Activated CD4-positive, alpha-beta T cell treated with anti-CD3 and anti-CD28 coated beads, Interleukin-2, amount 50 U/mL, for 4 hours (primary cell): ENCODE measurements around the gene POGLUT2.
A peak's percentile ranks its signal among the peaks of the same experiment; 100 is the strongest.
"Not testable (repeated sequence)": the region's sequence is repeated elsewhere in the genome, so short reads cannot be mapped to it uniquely, and the experiment has no call there.

Experiments used
- DNase-seq, 2 experiments: peaks; one replicate each; pipeline ENCODE4 v3.0.0-alpha.2; 2020

The POGLUT2 gene

DNA sequence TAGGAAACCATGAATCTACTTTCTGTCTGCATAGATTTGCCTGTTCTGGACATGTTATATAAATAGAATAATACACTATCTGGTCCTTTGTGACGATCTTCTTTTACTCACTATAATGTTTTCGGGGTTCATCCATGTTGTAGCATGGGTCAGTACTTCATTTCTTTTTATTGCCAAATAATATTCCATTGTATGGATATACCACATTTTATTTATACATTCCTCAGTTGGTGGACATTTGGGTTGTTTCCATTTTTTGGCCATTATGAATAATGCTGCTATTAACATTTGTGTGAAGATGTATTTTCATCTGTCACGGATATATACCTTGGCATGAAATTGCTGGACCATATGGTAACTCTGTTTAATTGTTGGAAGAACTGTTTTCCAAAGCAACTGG, 6.9 kb upstream of the POGLUT2 start:
- DNase-seq, result no peak

DNA sequence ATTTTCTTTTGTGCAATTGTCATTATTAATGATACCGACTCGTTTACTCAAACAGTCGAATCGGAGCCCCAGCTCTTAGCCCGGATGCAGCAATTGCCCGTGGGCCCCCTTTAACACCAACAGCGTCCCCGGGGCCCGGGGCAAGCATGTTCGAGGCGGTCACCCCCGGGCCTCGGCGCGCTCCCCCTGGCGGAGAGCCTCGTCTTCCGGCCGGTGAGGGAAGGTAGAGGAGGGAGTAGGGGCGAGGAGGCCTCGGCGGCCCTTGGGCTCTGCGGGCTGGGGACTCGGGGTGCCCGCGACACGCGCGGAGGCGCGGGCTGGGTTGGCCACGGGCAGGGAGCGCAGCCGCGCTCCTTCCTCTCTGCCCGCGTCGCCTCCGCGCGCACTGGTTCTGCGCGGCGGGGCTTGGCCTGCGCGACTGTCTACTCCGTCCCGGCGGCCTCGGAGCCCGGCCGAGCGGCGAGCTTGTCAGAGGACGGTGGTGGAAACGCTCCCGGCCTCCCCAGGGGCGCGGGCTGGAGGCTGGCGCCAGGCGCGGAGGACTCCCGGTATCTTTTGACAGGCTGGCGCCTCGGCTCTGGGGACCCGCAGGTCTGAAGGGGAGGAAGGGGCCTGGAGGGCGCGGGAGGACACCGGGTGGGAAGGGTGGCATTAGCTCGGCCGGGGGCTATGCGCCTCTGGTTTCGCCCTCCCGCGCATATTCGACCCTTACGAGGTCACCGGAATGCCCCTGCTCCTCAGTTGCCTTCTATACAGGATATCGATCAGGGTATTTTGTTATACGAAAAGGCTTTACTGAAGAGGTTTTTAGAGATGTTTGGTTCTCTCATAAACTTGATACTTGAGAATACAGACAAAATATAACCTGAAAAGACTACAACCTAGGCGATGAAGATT, 1.6 kb upstream of the POGLUT2 start:
- DNase-seq, result peak; percentile 75 to 77

DNA sequence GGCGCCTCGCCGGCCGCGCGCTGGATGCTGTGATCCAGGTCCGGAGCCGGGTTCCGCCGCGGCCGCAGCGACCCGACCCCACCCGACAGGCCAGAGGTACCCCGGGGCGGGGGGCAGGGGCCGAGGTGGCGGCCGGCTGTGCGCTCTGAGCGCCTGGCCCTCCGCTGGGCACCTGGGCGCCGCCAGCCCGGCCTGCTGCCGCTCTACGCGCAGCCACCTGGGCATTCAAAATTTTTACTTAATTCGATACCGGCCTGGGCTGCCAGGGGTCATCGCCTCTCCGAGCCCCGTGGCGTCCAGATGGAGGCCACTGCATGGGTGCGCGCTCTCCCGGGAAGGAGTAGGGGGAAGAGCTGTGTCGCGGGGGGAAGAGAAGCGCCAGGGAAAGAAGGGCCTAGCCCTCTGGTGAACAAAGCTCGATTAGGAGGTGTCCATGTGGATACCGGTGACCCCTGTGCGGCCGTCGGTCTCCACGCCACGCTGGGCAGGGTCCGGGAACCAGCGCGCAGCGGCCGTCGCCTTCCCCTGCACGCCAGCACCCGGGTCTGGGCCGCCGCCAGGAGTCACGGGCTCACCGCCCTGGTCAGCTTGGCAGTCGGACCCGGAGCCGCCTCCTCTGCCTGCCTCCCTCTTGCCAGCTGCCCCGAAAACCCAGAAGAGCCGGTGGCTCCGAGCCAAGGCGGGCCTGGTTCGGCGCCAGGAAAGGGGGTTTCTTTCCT, 809 bp upstream of the POGLUT2 start:
- no peak for DNase-seq

DNA sequence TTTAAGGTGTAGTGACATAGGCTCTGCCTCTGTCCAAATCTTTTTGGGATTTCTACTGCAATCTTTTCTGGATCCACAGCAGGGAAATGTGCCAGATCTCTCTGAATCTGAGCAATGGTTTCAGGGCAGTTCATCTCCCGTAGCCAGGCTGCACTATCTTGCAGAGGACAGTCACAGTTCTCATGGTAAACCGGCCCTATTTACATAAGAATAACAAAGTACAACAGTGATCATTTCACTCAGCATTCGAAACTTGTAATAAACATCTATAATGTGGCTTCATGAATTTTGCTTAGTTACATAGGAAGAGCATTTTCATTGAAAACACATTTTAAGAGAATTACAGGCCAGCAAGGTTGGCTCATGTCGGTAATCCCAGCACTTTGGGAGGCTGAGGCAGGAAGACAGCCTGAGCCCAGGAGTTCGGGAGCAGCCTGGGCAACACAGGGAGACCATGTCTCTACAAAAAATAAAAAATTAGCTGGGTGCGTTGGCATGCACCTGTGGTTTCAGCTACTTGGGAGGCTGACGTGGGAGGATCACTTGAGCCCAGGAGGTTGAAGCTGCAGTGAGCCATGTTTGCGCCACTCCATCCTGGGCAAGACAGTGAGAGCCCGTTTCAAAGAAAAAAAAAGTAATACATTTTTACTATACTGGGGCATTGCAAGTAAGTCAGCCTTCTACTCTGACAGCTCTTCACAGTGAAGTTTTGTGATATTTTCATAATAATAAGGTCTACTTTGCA, 5.0 kb downstream of the POGLUT2 start:
- DNase-seq, result no peak

DNA sequence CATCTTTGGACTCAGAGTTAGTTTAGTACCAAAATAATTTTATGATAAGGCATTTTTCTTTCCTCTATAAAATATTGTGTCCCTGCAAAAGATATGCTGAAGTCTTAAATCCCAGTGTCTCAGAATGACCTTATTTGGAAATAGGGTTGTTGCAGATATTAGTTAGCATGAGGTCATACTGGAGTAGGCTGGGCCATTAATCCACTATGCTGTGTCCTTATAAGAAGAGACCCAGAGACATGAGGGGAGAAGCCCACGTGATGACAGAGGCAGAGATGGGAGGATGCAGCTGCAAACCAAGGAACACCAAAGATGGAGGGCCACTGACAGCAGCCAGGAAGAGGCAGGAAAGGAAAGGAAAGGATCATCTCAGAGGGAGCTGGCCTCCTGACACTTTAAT, 6.4 kb downstream of the POGLUT2 start:
- no peak for DNase-seq

DNA sequence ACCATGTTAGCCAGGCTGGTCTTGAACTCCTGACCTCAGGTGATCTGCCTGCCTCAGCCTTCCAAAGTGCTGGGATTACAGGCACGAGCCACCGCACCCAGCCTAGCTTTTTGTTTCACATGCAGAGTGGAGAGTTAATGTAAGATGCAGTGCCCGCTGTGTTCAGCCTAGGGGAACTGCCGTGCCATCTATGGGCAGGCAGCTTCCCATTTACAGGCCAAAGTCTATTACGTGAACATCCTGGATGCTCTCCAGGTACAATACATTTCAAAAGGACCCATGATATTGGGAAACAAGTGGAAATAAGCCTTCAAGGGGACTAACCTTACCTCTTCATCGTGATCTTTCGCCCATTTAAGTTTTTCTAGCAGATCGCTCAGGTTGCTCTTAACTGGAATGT, 10.1 kb downstream of the POGLUT2 start:
- no peak for DNase-seq

DNA sequence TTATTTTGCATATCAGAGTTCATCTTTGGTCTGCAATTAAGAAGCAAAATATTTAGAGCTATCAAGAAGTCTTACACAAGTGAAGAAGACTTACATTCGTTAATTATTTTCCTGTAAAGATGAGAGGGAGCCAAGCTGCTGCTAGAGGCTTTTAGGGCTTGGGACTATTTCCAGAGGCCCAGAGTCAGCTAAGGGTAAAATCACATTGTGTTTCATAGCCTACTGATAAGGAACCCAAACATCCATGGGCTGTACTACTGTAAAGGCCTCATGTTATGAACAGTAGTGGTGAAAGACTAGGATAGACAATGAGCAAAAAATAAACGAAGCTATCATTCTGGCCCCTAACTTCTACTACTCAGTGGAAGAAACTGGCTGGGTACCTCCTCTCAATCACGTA, 14.3 kb downstream of the POGLUT2 start:
- DNase-seq, result no peak

DNA sequence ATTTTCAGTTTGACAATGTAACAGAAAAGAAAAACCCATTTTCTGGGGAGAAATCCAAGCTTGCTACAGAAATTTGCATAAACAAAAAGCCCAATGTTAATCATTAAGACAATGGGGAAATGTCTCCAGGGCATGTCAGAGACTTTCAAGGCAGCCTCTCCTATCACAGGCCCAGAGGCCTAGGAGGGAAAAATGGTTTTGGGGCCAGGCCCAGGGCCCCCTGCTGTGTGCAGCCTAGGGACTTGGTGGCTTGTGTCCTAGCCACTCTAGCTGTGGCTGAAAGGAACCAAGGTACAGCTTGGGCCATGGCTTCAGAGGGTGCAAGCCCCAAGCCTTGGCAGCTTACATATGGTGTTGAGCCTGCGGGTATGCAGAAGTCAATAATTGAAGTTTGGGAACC, 17.2 kb downstream of the POGLUT2 start:
- no peak for DNase-seq

DNA sequence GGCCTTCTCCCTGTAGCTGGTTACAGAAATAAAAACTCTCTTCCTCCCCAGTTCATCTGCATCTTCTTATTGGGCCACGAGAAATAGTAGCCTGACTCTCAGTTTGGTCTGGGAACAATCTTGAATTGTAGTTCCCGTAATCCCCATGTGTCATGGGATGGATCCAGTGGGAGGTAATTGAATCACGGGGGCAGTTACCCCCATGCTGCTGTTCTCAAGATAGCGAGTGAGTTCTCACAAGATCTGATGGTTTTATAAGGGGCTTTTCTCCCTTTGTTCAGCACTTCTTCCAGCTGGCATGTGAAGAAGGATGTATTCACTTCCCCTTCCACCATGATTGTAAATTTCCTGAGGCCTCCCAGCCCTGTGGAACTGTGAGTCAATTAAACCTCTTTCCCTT, 18.1 kb downstream of the POGLUT2 start:
- DNase-seq, result not testable (repeated sequence)

DNA sequence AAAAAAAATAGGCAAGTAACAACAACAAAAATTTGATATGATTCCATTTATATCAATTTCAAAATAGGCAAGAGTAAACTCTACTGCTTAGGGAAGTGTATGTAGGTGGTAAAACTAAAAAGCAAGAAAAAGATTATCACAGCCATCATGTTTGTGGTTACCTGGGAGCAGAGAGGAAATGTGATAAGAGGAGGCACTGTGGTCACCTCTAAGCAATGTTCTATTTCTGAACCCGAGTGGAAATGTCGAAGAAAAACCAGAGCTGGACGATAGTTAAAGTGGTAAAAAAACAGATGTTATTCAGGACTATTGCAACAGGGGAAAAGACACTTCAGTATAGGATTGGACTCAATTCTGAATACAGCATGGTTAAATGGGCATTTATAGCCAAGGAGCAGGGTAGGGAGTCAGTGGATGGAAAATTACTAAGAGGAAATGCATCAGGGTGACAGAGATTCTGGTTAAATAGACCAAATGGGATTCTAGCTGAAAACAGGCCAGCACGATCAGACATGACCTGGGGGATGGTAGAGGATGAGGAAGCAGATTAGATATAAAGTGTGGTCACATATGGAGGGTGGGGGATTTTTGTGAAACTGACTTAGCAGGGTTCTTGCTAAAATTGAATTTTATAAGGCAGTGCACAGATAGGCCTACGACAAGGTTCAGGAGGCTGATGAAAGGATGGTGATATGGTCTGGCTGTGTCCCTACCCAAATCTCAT, 19.2 kb downstream of the POGLUT2 start:
- DNase-seq, result no peak

DNA sequence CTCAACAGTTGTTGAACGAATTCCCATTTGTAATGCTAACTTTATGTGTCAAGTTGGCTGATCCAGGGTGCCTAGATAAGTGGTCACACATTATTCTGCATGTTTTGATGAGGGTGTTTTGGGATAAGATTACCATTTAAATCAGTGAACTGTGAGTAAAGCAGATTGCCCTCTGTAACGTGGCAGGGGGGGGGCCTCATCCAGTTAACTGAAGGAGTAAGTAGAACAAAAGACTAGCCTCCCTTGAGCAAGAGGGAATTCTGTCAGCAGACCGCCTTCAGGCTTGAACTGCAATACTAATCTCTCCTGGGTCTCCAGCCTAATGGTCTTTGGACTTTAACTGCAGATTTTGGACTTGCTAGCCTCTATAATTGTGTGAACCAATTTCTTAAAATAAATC, 21.0 kb downstream of the POGLUT2 start:
- no peak for DNase-seq

DNA sequence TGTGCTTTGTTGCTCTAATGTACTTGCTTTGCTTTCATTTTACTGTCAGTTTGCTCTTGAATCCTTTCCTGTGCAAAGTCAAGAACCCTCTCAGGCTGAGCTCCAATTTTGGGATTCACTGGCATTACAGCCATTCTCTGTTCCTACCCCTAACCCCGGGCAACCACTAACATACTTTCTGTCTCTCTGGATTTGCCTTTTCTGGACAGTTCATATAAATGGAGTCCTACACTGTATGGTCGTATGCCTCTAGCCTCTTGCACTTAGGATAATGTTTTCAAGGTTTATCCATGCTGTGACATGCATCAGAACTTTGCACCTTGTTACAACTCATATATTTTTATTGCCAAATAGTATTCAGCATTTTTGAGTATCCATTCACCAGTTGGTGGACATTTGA, 22.5 kb downstream of the POGLUT2 start:
- no peak for DNase-seq

DNA sequence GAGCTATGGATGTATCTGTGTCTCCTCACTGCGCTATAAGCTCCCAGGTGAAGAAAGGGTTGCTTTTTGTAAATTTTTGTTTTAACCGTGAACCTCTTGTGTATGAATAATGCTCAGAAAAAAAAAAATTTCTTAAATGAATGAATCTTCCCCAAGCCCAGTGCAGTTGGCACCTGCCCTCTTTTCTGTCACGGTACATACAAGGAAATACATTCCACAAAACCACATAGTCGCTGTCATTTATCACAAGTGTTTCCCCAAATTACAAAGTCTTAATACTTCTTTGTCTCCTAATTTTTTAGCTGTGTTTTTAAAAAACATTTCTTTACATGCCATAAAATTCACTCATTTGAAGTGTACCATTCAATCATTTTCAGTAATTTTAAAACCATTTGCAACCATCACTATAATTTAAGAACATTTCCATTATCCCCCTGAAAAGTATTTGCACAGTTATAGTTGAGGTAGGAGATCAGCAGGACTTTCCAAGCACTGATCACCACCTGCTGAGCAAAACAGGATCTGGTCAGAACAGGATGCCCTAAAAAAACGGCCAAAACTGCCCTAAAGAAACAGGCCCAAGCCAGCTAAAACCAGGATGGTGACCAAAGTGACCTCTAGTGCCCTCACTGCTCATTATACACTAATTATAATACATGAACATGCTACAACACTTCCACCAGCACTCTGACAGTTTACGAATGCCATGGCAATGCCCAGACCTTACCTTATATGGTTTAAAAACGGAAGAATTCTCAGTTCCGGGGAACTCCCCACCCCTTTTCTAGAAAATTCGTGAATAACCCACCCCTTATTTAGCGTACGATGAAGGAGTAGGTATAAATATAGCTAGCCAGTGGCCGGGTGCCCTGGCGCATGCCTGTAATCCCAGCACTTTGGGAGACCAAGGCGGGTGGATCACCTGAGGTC, 23.9 kb downstream of the POGLUT2 start:
- no peak for DNase-seq

DNA sequence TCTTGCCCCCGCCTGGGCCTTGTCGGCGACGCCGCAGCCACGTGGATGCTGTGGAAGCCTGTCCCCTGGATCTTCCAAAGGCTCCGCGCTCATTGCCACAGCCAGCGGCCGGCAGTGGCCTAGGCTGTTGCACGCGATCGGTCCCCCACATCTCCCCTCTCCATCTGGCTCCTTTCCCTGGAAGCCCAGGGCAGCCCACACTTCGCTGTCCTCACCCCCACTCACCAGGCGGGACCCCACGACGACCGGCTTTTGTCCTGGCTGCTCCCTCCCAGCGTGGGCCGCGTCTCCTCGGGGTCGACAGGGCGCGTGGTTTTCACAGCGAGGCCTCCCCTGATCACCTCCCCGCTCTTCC, 24.6 kb downstream of the POGLUT2 start:
- DNase-seq, result peak in 1 of 2 experiments; percentile 11

DNA sequence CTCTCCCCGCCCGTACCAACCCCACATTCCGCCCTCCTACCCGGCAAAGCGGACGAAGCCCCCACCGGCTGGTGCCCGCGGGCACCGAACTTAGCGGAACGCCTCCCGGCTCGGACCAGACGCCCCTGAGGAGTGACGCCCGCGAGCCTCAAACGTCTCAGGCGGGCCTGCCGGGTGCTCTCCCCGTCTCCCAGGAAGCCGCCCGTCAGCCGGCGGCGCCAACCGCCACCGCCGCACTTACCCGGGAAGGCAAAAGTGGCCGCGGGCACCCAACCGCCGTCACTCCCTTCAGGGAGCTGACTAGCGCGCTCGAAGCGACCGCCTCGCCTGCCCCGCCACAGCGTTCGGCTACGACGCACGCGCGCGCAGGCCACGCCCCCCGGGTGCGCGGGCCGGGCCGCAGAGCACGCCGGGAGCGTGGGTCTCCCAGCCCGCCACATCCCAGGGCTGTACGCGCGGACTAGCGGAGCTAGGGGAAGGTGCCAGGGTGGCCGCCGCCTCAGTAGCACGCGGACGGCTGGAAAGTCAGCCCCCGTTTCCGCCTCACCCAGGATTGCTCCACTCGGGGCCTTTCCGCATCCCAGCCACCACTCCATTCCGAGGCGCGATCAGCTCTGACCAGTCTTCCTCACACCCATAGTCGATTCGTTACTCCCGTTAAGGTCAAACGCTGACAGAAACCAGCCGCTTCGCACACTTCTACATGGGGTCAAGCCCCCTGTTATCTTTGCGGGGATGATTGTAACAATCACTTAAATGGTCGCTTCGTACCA, 25.1 kb downstream of the POGLUT2 start, which contains the start of gene TEX30:
Gene TEX30 (minus strand): TSS at position 346 of the 773 bp plus-strand sequence. CDS start 3,760 bp downstream, outside the sequence.
- DNase-seq, result peak; percentile 79 to 81

DNA sequence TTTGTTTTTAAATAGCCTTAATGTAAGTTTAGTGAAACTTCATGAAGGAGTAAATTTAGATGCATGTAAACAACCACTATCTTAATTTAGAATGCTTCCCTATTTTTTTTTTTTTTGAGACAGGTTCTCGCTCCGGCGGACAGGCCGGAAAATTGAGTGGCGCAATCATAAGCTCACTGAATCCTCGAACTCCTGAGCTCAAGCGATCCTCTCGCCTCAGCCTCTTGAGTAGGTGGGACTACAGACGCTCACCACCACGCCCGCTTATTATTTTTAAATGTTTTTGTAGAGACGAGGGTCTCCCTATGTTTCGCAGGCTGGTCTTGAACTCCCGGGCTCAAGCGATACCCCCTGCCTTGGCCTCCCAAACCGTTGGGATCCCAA, 26.7 kb downstream of the POGLUT2 start:
- DNase-seq, result no peak

DNA sequence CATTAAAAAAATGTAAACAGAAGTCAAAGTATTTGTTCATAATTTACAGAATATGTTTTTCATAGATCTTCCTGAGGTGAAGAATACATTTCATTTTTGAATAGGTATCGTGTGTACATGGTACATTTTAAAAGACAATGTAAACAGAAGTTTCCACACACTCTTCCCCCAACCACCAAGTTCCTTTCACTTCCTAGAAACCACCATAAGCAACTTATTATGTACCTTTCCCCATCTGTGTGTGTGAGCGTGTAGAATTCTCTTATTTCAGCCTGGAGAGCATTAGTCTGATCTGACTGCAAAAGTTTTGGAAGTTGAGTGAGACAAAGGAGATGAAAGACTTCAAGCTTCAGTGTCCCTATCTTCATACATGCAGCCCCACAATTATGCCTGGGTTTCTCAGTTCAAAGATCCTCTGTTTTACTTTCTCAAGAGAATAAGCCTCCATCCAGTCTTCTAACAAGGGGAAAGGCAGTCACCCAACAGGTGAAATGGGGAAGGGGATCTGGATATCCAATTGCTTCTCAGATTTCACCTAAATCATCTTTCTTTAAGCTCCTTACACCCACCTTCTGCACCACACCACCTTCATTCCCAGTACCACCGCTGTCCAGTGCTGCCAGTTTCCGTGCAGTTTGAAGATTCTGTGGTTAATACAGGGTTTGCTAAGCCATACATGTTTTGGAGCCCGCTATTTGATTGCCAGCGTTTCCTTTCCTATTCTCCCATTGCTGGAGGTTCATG, 27.3 kb downstream of the POGLUT2 start:
- DNase-seq, result no peak

DNA sequence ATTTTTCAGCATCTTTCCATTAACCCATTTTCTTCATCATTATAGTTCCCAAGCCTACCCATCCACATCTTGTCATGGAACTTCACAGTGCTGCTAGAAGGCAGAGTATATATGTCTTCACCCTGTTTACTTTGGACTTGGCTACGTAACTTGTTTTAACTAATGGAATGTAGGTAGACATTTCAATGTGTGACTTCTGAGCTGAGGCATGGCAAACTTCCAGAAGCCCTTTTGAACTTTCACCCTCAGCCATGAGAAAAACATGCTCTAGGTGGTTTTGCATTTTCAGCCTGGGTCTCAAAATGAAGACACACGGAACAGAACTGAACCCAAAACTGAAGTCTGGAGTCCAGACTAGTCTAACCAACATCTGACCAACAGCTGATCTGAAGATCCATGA, 28.3 kb downstream of the POGLUT2 start:
- no peak for DNase-seq

DNA sequence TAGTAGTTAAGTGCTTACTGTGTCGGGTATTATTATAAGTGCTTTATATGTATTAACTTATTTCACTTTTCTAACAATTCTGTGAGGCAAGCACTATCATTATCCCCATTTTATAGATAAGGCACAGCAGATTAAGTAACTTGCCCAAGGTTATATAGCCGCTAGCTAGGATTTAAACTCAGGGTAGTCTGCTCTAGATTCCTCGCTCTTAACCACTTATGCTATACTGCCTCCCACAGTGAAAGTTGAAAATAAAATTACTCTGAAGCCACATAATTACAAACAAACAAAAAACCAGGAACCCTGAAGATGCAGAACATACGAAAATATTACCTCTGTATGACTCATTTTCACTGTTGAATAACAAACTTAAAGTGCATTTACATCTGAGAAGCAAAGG, 29.1 kb downstream of the POGLUT2 start:
- DNase-seq, result no peak

DNA sequence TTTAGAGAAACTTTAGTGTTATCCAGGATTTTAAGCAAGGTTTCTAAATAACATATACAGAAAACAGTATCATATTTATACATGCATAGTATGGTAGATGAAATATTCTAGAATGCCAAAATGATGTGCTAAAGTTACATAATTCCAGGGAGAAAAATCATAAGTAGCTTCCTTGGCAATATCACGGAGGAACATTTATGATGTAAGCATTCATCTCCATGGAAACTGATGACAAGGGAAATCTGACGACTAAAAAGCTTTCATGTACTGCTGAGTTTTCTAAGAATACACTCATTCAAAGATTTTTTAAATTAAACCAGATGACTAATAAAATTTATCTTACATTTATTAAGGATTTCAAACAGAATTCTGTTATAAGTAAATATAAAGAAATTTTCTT, 29.9 kb downstream of the POGLUT2 start:
- DNase-seq, result no peak
